IMR-90 (cell line): Measurements from ENCODE around the gene EML1.

Experiments
- CEBPB ChIP-seq: IDR thresholded peaks from 2 replicates; pipeline ENCODE4 v1.6.1; 2012; ENCODE audit warnings: low read depth, low read length, improper control_type of control experiment
- MAZ ChIP-seq: IDR thresholded peaks from 2 replicates; pipeline ENCODE4 v1.6.1; 2012; ENCODE audit warnings: low read depth, mild to moderate bottlenecking, low read length, improper control_type of control experiment, moderate library complexity, borderline replicate concordance
- POLR2A ChIP-seq: IDR thresholded peaks from 2 replicates; pipeline ENCODE4 v1.6.1; 2012; ENCODE audit warnings: mild to moderate bottlenecking, low read depth, low read length
- RFX5 ChIP-seq: IDR thresholded peaks from 2 replicates; pipeline ENCODE4 v1.8.0; 2012; ENCODE audit warnings: low read depth, mild to moderate bottlenecking, low read length, moderate library complexity
- TF ChIP-seq, protein P1 (sequence below): conservative IDR thresholded peaks from 2 replicates; pipeline ENCODE4 v1.5.1; 2012; ENCODE audit warnings: mild to moderate bottlenecking, low read depth, low read length, improper control_type of control experiment
- TF ChIP-seq, protein P2 (sequence below): fragments of 150-350 bp; IDR thresholded peaks from 2 replicates; pipeline ENCODE4 v1.6.1; 2017; ENCODE audit warnings: mild to moderate bottlenecking, antibody characterized with exemption, low read length, low read depth

DNA sequence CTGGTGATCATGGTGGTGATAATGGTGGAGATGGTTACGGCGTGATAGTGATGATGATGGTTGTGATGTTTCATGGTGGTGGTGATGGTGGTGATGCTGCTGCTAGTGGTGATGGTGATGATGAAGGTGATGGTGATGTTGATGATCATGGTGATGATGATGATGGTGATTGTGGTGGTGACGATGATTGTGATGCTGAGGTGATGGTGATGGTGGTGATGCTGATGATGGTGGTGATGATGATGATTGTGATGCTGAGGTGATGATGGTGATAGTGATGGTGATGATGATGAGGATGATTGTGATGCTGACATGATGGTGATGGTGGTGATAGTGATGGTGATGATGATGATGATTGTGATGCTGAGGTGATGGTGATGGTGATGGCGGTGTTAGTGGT lies 158.8 kb downstream of the EML1 start:
- no peak for TF ChIP-seq RFX5
- TF ChIP-seq MAZ, result no peak
- TF ChIP-seq, protein P1, sequence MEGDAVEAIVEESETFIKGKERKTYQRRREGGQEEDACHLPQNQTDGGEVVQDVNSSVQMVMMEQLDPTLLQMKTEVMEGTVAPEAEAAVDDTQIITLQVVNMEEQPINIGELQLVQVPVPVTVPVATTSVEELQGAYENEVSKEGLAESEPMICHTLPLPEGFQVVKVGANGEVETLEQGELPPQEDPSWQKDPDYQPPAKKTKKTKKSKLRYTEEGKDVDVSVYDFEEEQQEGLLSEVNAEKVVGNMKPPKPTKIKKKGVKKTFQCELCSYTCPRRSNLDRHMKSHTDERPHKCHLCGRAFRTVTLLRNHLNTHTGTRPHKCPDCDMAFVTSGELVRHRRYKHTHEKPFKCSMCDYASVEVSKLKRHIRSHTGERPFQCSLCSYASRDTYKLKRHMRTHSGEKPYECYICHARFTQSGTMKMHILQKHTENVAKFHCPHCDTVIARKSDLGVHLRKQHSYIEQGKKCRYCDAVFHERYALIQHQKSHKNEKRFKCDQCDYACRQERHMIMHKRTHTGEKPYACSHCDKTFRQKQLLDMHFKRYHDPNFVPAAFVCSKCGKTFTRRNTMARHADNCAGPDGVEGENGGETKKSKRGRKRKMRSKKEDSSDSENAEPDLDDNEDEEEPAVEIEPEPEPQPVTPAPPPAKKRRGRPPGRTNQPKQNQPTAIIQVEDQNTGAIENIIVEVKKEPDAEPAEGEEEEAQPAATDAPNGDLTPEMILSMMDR, result no peak
- no peak for TF ChIP-seq CEBPB
- no peak for TF ChIP-seq POLR2A
- TF ChIP-seq, protein P2, sequence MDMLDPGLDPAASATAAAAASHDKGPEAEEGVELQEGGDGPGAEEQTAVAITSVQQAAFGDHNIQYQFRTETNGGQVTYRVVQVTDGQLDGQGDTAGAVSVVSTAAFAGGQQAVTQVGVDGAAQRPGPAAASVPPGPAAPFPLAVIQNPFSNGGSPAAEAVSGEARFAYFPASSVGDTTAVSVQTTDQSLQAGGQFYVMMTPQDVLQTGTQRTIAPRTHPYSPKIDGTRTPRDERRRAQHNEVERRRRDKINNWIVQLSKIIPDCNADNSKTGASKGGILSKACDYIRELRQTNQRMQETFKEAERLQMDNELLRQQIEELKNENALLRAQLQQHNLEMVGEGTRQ, result no peak
